HG02623 (cell line): ENCODE data around the gene NEDD4.
"Not testable (repeated sequence)": the region's sequence is repeated elsewhere in the genome, so short reads cannot be mapped to it uniquely, and the experiment has no call there.

Experiments used
- ATAC-seq: cut with Tn5 transposase; IDR thresholded peaks from one replicate; pipeline ENCODE4 v1.9.1; 2021; ENCODE audit warnings: moderate library complexity; ENCODE audit not compliant: unreplicated experiment

NEDD4 gene

GRCh38 chr15:56006371-56006770 lies 13.0 kb upstream of the NEDD4 start:
- not testable (repeated sequence) for ATAC-seq

- ATAC-seq, result not testable (repeated sequence)
Observed at GRCh38 chr15:56004281-56004680, 10.9 kb upstream of the NEDD4 start.

GRCh38 chr15:56003777-56004176 lies 10.4 kb upstream of the NEDD4 start:
- not testable (repeated sequence) for ATAC-seq

GRCh38 chr15:56003277-56003676 lies 9.9 kb upstream of the NEDD4 start:
- not testable (repeated sequence) for ATAC-seq

GRCh38 chr15:56001471-56002078 lies 8.2 kb upstream of the NEDD4 start:
- ATAC-seq, result no peak

- ATAC-seq, result no peak
Observed at GRCh38 chr15:55999658-56000057, 6.2 kb upstream of the NEDD4 start.

- ATAC-seq, result no peak
Observed at GRCh38 chr15:55998478-55998877, 5.1 kb upstream of the NEDD4 start.

- ATAC-seq, result no peak
Observed at GRCh38 chr15:55993804-55994560, 570 bp upstream of the NEDD4 start.

GRCh38 chr15:55992769-55993110 lies 672 bp downstream of the NEDD4 start:
- ATAC-seq, result no peak

GRCh38 chr15:55991802-55992768 lies 1.3 kb downstream of the NEDD4 start:
- ATAC-seq, result no peak

GRCh38 chr15:55990998-55991397 lies 2.4 kb downstream of the NEDD4 start:
- ATAC-seq, result no peak

- ATAC-seq, result no peak
Observed at GRCh38 chr15:55990516-55990915, 2.9 kb downstream of the NEDD4 start.

GRCh38 chr15:55989383-55989782 lies 4.0 kb downstream of the NEDD4 start:
- no peak for ATAC-seq

GRCh38 chr15:55981582-55982249 lies 11.7 kb downstream of the NEDD4 start:
- no peak for ATAC-seq

- no peak for ATAC-seq
Observed at GRCh38 chr15:55980511-55980910, 12.9 kb downstream of the NEDD4 start.

GRCh38 chr15:55977231-55977630 lies 16.2 kb downstream of the NEDD4 start:
- no peak for ATAC-seq

GRCh38 chr15:55970286-55970685 lies 23.1 kb downstream of the NEDD4 start:
- ATAC-seq, result no peak

GRCh38 chr15:55969582-55969981 lies 23.8 kb downstream of the NEDD4 start:
- ATAC-seq, result no peak

GRCh38 chr15:55968923-55969322 lies 24.5 kb downstream of the NEDD4 start:
- ATAC-seq, result no peak

GRCh38 chr15:55965091-55965490 lies 28.3 kb downstream of the NEDD4 start:
- no peak for ATAC-seq

- no peak for ATAC-seq
Observed at GRCh38 chr15:55960946-55961345, 32.5 kb downstream of the NEDD4 start.
